ENCODE data around the gene CHRNA10. TPM values are rescaled to one million over a fixed set of nuclear protein-coding genes. Genes with fewer than 3 reads are reported as not detected.

The CHRNA10 gene
- total and polyA plus RNA-seq, 10 of the 15 experiments (the other 5 are each of a cell fraction or from before 2014, with no cell fraction given) = 0.14 to 1.5 (median 0.57) TPM

- intact Hi-C loops (cut with micrococcal nuclease; ENCODE audit: unreplicated experiment) = no loop called here
- in situ Hi-C loops (cut with MboI) = no loop called here
- FAIRE-seq = no peak
- H3K9me3 ChIP-seq (replicated peaks; ENCODE audit: control insufficient read depth, insufficient read depth, low read length) = no peaks in the 10 kb centered on the region
- no peak for TF ChIP-seq TBL1XR1 (IDR thresholded peaks at IDR 0.05; ENCODE audit: low read depth, low read length)
- no peak for TF ChIP-seq CTCF (IDR thresholded peaks at IDR 0.05 in 2 of 3, conservative IDR thresholded peaks at IDR 0.05 in 1 of 3; ENCODE audit: control insufficient read depth in 2 of 3, extremely low read depth in 1 of 3, insufficient read depth in 1 of 3, low read depth in 3 of 3, low read length in 3 of 3)
- no peak for TF ChIP-seq ATF3 (IDR thresholded peaks at IDR 0.05; ENCODE audit: borderline replicate concordance, extremely low read depth, low read depth, low read length)
- no peak for TF ChIP-seq MAX (IDR thresholded peaks at IDR 0.05; ENCODE audit: low read depth, low read length)
- TF ChIP-seq PAX8 (IDR thresholded peaks at IDR 0.05) = no peak
- no peak for TF ChIP-seq ZNF592 (IDR thresholded peaks at IDR 0.05)
- TF ChIP-seq SREBF2 (IDR thresholded peaks at IDR 0.05; ENCODE audit: low read length) = no peak
- no peak for TF ChIP-seq EGR1 (IDR thresholded peaks at IDR 0.05; ENCODE audit: borderline replicate concordance in 1 of 2, low read depth in 2 of 2, low read length in 2 of 2)
- TF ChIP-seq EZH2 (IDR thresholded peaks at IDR 0.05; ENCODE audit: borderline replicate concordance, control insufficient read depth, low read depth, low read length) = no peak
- TF ChIP-seq BRCA1 (IDR thresholded peaks at IDR 0.05; ENCODE audit: low read depth, low read length) = no peak
- TF ChIP-seq ZZZ3 (IDR thresholded peaks at IDR 0.05; ENCODE audit: control insufficient read depth, insufficient read length, low read depth) = no peak
- TF ChIP-seq ESRRA (IDR thresholded peaks at IDR 0.05; ENCODE audit: low read length) = no peak
- no peak for TF ChIP-seq SKIL (IDR thresholded peaks at IDR 0.05; ENCODE audit: low read depth, poor library complexity, severe bottlenecking)
- TF ChIP-seq ZNF384 (IDR thresholded peaks at IDR 0.05; ENCODE audit: borderline replicate concordance, low read depth, low read length) = no peak
- TF ChIP-seq CEBPB (IDR thresholded peaks at IDR 0.05; ENCODE audit: borderline replicate concordance in 1 of 2, low read depth in 2 of 2, low read length in 2 of 2) = no peak
- no peak for DNase-seq (ENCODE audit: low read depth, low spot score)
- no peak overlapping the region for H3K4me3 ChIP-seq
- WGBS (ENCODE audit: insufficient coverage, insufficient replicate concordance, low lambda C conversion rate, missing lambda C conversion rate) = 90% methylated on average over 7 of the region's 7 CpGs
- H3K27me3 ChIP-seq (replicated peaks in 1 of 2; ENCODE audit: control insufficient read depth in 2 of 2, insufficient read depth in 2 of 2, low read length in 1 of 2) = no peaks in the 10 kb centered on the region
- H2AFZ ChIP-seq (ENCODE audit: control insufficient read depth, low read depth, low read length) = no peak overlapping the region
- ChIA-PET CTCF (interaction anchor here (1.4 kb wide), 1 partner anchor 140 kb away, joined by 3 read pairs; the partner anchor contains the start of gene PGAP2), POLR2A (no interaction called here), SMC1A (ENCODE audit: uncharacterized antibody, unreplicated experiment) (no interaction called here), RAD21 (ENCODE audit: unreplicated experiment) (no interaction called here)
- H4K20me1 ChIP-seq (ENCODE audit: control insufficient read depth, insufficient read depth) = no peaks in the 10 kb centered on the region
- no peak overlapping the region for H3K9ac ChIP-seq (ENCODE audit: control insufficient read depth, insufficient read depth, low read length)
- no peaks in the 10 kb centered on the region for H3K4me1 ChIP-seq (ENCODE audit: control insufficient read depth, insufficient read depth, low read length)
- BruUV-seq (replicated peaks) = no TSS peak
- H3K36me3 ChIP-seq (ENCODE audit: control insufficient read depth in 2 of 2, insufficient read depth in 2 of 2, low read length in 1 of 2) = peaks cover 9 to 17% of the 10 kb centered on the region in 2 experiments
- ATAC-seq = no peak
- no peaks in the 10 kb centered on the region for H3K79me2 ChIP-seq (ENCODE audit: control insufficient read depth, insufficient read depth, low read length)
- no peak overlapping the region for H3K4me2 ChIP-seq (ENCODE audit: control insufficient read depth, insufficient read depth)
- no peak overlapping the region for H3K27ac ChIP-seq (ENCODE audit: control insufficient read depth, insufficient read depth)
These were observed 2.1 kb downstream of the CHRNA10 start for GRCh38 chr11:3669128-3669527.

Measured in GM12878 (cell line).